Adrenal gland (tissue), 5 donors: ENCODE measurements around the gene TMEM45A.
"Not testable (repeated sequence)": the region's sequence is repeated elsewhere in the genome, so short reads cannot be mapped to it uniquely, and the experiment has no call there.

ENCODE experiments used
- POLR2A ChIP-seq, 2 donors: fragments of 450-650 bp; IDR thresholded peaks; one replicate each; pipeline ENCODE4 v1.6.1; 2017; ENCODE audit warnings: antibody characterized with exemption in 2 of 2, mild to moderate bottlenecking in 2 of 2, moderate library complexity in 1 of 2
- TF ChIP-seq, protein P1 (sequence below), 6 experiments: fragments of 450-650 bp in 4 of 6; fragments of 200-600 bp in 2 of 6; sonication (generic) in 1 of 6; IDR thresholded peaks; 1 replicate in 5 of 6; 2 replicates in 1 of 6; pipeline versions ENCODE4 v1.5.1 to v1.8.0; 2016 to 2021; ENCODE audit warnings: antibody characterized with exemption in 6 of 6, mild to moderate bottlenecking in 2 of 6, moderate library complexity in 1 of 6
- donor health status: DM: no; HTN: no; CAD: no.

DNA sequence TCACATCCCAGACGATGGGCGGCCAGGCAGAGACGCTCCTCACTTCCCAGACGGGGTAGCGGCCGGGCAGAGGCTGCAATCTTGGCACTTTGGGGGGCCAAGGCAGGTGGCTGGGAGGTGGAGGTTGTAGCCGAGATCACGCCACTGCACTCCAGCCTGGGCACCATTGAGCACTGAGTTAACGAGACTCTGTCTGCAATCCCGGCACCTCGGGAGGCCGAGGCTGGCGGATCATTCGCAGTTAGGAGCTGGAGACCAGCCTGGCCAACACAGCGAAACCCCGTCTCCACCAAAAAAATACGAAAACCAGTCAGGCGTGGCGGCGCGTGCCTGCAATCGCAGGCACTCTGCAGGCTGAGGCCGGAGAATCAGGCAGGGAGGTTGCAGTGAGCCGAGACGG is 13.9 kb upstream of the TMEM45A start:
- TF ChIP-seq, protein P1, sequence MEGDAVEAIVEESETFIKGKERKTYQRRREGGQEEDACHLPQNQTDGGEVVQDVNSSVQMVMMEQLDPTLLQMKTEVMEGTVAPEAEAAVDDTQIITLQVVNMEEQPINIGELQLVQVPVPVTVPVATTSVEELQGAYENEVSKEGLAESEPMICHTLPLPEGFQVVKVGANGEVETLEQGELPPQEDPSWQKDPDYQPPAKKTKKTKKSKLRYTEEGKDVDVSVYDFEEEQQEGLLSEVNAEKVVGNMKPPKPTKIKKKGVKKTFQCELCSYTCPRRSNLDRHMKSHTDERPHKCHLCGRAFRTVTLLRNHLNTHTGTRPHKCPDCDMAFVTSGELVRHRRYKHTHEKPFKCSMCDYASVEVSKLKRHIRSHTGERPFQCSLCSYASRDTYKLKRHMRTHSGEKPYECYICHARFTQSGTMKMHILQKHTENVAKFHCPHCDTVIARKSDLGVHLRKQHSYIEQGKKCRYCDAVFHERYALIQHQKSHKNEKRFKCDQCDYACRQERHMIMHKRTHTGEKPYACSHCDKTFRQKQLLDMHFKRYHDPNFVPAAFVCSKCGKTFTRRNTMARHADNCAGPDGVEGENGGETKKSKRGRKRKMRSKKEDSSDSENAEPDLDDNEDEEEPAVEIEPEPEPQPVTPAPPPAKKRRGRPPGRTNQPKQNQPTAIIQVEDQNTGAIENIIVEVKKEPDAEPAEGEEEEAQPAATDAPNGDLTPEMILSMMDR (IDR thresholded peaks at IDR 0.05) = not testable (repeated sequence)
- not testable (repeated sequence) for TF ChIP-seq POLR2A (IDR thresholded peaks at IDR 0.05)
